ENCODE measurements around the gene ZNF778.
"Not testable (repeated sequence)": the region's sequence is repeated elsewhere in the genome, so short reads cannot be mapped to it uniquely, and the experiment has no call there.

The ZNF778 gene

DNA sequence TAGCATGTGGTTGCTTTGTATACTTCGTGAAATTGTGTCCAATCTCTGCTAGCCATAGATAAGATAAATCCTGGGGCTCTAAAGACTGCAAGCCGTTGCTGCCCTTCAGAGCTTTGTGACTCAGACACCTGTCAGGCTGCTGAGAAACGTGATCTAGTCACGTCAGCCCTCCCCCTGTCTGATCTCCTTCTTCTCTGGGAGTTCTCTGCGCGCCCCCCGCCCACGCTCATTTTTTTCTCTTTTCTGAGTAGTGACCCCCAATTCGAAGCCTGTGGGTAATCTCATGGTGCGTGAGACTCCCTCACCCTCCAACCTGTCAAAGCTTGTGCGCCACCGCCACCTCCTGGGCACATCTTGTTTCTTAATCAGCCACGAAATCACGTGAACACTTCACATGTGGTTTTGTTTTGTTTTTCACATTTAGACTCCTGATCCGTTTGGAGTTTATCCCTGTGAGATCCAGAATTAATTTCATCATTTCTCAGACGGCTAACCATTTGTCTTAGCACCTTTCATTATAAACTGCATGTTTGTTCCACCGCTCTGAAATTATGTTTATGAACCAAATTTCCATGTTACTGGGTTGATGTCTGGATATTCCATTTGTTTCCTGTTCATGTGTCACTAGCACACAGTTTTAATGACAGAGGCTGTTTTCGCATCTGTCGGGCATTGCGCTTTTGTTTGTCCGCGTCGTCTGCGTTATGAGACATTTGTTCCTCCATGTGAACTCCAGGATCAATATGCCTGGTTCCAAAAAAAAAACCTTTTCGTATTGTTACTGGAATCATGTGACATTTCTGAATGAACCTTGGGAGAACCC, 977 bp upstream of the ZNF778 start:
- no peaks in the 10 kb centered on the region for H3K27me3 Mint-ChIP-seq
- H3K4me1 Mint-ChIP-seq (ENCODE audit: low read depth) = peaks cover 19% of the 10 kb centered on the region
- H3K36me3 Mint-ChIP-seq = no peaks in the 10 kb centered on the region
- H3K9me3 Mint-ChIP-seq (ENCODE audit: low read depth) = no peaks in the 10 kb centered on the region
- peak overlapping the region; percentile 84 for H3K4me3 Mint-ChIP-seq
- H3K27ac Mint-ChIP-seq = peak overlapping the region; percentile 88

- Mint-ChIP-seq H3K27me3 (no peaks in the 10 kb centered on the region), H3K4me3 (peak overlapping the region; percentile 84), H3K4me1 (ENCODE audit: low read depth) (peaks cover 19% of the 10 kb centered on the region), H3K27ac (peak overlapping the region; percentile 88), H3K9me3 (ENCODE audit: low read depth) (no peaks in the 10 kb centered on the region), H3K36me3 (no peaks in the 10 kb centered on the region)
These were observed 440 bp upstream of the ZNF778 start for GRCh38 chr16:89217138-89217387.

GRCh38 chr16:89219365-89219764, 1.9 kb downstream of the ZNF778 start:
- Mint-ChIP-seq H3K9me3 (ENCODE audit: low read depth) (no peaks in the 10 kb centered on the region), H3K4me1 (ENCODE audit: low read depth) (peaks cover 19% of the 10 kb centered on the region), H3K27me3 (no peaks in the 10 kb centered on the region), H3K4me3 (peak overlapping the region; percentile 66), H3K27ac (peak overlapping the region; percentile 23), H3K36me3 (peaks cover 4% of the 10 kb centered on the region)

- Mint-ChIP-seq H3K4me1 (ENCODE audit: low read depth) (peaks cover 7% of the 10 kb centered on the region), H3K4me3 (no peak overlapping the region), H3K27me3 (no peaks in the 10 kb centered on the region), H3K9me3 (ENCODE audit: low read depth) (peaks cover 6% of the 10 kb centered on the region), H3K27ac (no peak overlapping the region), H3K36me3 (peaks cover 15% of the 10 kb centered on the region)
These were observed 4.1 kb downstream of the ZNF778 start for GRCh38 chr16:89221604-89222003.

- Mint-ChIP-seq H3K27me3 (no peaks in the 10 kb centered on the region), H3K4me3 (no peak overlapping the region), H3K27ac (no peak overlapping the region), H3K36me3 (peaks cover 25% of the 10 kb centered on the region), H3K4me1 (ENCODE audit: low read depth) (peaks cover 4% of the 10 kb centered on the region), H3K9me3 (ENCODE audit: low read depth) (peaks cover 9% of the 10 kb centered on the region)
These were observed 5.4 kb downstream of the ZNF778 start for GRCh38 chr16:89222931-89223330.

GRCh38 chr16:89224665-89225064, 7.2 kb downstream of the ZNF778 start:
- Mint-ChIP-seq H3K27me3 (no peaks in the 10 kb centered on the region), H3K27ac (no peak overlapping the region), H3K4me1 (ENCODE audit: low read depth) (no peaks in the 10 kb centered on the region), H3K4me3 (no peak overlapping the region), H3K9me3 (ENCODE audit: low read depth) (peaks cover 9% of the 10 kb centered on the region), H3K36me3 (peaks cover 35% of the 10 kb centered on the region)

- no peaks in the 10 kb centered on the region for H3K27me3 Mint-ChIP-seq
- peaks cover 4% of the 10 kb centered on the region for H3K4me1 Mint-ChIP-seq (ENCODE audit: low read depth)
- H3K4me3 Mint-ChIP-seq = no peak overlapping the region
- H3K9me3 Mint-ChIP-seq (ENCODE audit: low read depth) = peaks cover 9% of the 10 kb centered on the region
- H3K27ac Mint-ChIP-seq = no peak overlapping the region
- H3K36me3 Mint-ChIP-seq = peaks cover 39% of the 10 kb centered on the region
These were observed 12.8 kb downstream of the ZNF778 start for GRCh38 chr16:89230255-89230654.

- peaks cover 27% of the 10 kb centered on the region for H3K36me3 Mint-ChIP-seq
- H3K4me1 Mint-ChIP-seq (ENCODE audit: low read depth) = peaks cover 4% of the 10 kb centered on the region
- no peaks in the 10 kb centered on the region for H3K27me3 Mint-ChIP-seq
- H3K9me3 Mint-ChIP-seq (ENCODE audit: low read depth) = no peaks in the 10 kb centered on the region
- H3K4me3 Mint-ChIP-seq = no peak overlapping the region
- no peak overlapping the region for H3K27ac Mint-ChIP-seq
These were observed 14.6 kb downstream of the ZNF778 start for GRCh38 chr16:89232107-89232506.

DNA sequence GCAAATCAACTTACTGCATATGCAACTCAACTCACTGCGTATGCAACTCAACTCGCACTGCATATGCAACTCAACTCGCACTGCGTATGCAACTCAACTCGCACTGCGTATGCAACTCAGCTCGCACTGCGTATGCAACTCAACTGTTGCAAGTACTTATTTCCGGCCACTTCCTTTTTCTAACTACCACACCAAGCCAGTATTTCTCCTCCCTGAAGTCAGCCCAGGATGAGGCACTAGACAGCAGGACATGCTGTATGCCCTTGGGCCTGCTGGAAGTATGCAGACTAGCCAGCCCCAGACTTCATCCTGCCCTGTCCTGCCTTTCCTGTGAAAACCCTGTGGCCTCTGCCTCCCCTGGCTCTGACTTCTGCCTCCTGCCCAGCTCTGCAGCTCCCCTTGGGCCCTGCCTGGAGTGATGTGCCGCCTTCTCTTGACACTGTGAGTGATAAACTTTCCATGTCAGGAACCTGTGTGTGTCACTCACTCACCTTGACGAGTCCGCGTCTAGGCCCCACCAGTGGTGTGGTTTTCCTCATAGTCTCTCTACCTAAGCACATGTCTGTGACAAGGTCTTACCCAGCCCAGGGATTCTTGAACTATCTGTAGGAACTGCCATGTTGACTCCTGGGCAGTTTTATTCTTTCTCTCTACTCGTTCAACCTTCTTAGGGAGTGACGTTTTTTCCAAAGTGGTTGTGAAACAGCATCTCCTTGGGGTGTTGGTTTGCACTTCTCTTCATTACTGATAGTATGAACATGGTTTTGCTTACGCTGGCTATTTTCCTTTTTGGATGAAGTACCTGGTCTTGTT, 16.4 kb downstream of the ZNF778 start:
- H3K27me3 Mint-ChIP-seq = no peaks in the 10 kb centered on the region
- H3K9me3 Mint-ChIP-seq (ENCODE audit: low read depth) = no peaks in the 10 kb centered on the region
- no peak overlapping the region for H3K27ac Mint-ChIP-seq
- H3K36me3 Mint-ChIP-seq = peaks cover 12% of the 10 kb centered on the region
- H3K4me3 Mint-ChIP-seq = no peak overlapping the region
- peaks cover 4% of the 10 kb centered on the region for H3K4me1 Mint-ChIP-seq (ENCODE audit: low read depth)

- Mint-ChIP-seq H3K9me3 (ENCODE audit: low read depth) (no peaks in the 10 kb centered on the region), H3K36me3 (peaks cover 7% of the 10 kb centered on the region), H3K4me3 (no peak overlapping the region), H3K27ac (no peak overlapping the region), H3K27me3 (no peaks in the 10 kb centered on the region), H3K4me1 (ENCODE audit: low read depth) (peaks cover 12% of the 10 kb centered on the region)
These were observed 20.2 kb downstream of the ZNF778 start for GRCh38 chr16:89237733-89238132.

GRCh38 chr16:89241187-89242007, 23.9 kb downstream of the ZNF778 start:
- Mint-ChIP-seq H3K4me3 (peak overlapping the region; percentile 98), H3K36me3 (no peaks in the 10 kb centered on the region), H3K27ac (peak overlapping the region; percentile 99), H3K27me3 (no peaks in the 10 kb centered on the region), H3K9me3 (ENCODE audit: low read depth) (no peaks in the 10 kb centered on the region), H3K4me1 (ENCODE audit: low read depth) (peaks cover 18% of the 10 kb centered on the region)

GRCh38 chr16:89242795-89243200, 25.3 kb downstream of the ZNF778 start:
- H3K4me1 Mint-ChIP-seq (ENCODE audit: low read depth) = peaks cover 20% of the 10 kb centered on the region
- H3K9me3 Mint-ChIP-seq (ENCODE audit: low read depth) = no peaks in the 10 kb centered on the region
- no peaks in the 10 kb centered on the region for H3K27me3 Mint-ChIP-seq
- no peaks in the 10 kb centered on the region for H3K36me3 Mint-ChIP-seq
- H3K27ac Mint-ChIP-seq = peak overlapping the region; percentile 34
- peak overlapping the region; percentile 13 for H3K4me3 Mint-ChIP-seq

DNA sequence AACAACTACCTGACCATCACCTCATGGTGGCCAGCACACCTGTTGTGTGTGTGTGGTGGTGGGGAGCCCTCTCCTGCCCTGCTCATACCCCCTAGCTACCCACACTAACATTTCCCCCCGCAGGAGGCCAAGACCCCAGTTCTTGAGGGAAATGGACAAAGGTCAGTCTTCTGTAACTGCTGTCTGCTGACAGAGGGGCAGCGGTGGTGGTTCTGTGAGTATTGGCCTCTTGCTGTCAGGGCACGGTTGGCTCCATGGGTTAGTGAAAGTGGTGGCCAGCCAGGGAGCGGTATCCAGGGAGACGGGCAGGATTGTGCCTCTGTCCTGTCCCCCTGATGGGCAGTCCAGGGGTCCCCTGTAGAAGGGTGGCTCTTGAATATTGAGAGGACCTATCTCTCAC, 26.2 kb downstream of the ZNF778 start:
- Mint-ChIP-seq H3K27ac (peak overlapping the region; percentile 34), H3K9me3 (ENCODE audit: low read depth) (no peaks in the 10 kb centered on the region), H3K4me1 (ENCODE audit: low read depth) (peaks cover 20% of the 10 kb centered on the region), H3K27me3 (no peaks in the 10 kb centered on the region), H3K36me3 (no peaks in the 10 kb centered on the region), H3K4me3 (peak overlapping the region; percentile 38)

- H3K36me3 Mint-ChIP-seq; H3K9me3 Mint-ChIP-seq (ENCODE audit: low read depth); H3K4me3 Mint-ChIP-seq; H3K27ac Mint-ChIP-seq; H3K27me3 Mint-ChIP-seq: not testable (repeated sequence)
- H3K4me1 Mint-ChIP-seq (ENCODE audit: low read depth) = peaks cover 20% of the 10 kb centered on the region
These were observed 26.8 kb downstream of the ZNF778 start for GRCh38 chr16:89244264-89244663.

DNA sequence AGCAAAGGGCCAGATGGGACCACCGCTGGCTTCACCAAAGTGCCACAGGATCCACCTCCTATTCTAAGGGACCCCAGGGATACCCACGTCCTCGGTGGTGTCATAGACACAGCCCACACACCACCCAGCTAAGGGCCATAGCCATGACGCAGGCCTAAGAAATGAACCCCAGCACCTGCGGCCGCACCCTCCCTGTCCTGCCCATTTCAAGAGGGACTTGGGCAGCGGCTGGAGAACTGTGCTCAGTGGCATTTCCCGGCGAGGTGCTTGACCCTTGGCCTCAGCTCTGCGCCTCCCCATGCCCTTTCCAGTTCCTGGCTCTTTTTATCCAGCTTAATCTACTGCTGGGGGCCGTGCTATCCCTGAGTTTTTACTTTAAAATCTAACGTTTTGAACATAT, 27.3 kb downstream of the ZNF778 start:
- Mint-ChIP-seq H3K4me3 (no peak overlapping the region), H3K27ac (no peak overlapping the region), H3K27me3 (no peaks in the 10 kb centered on the region), H3K4me1 (ENCODE audit: low read depth) (peaks cover 20% of the 10 kb centered on the region), H3K9me3 (ENCODE audit: low read depth) (no peaks in the 10 kb centered on the region), H3K36me3 (no peaks in the 10 kb centered on the region)

Data from activated naive CD8-positive, alpha-beta T cell (primary cell).